ENCODE results near the gene BEND3. TPM values are rescaled to one million over a fixed set of nuclear protein-coding genes. Genes with fewer than 3 reads are reported as not detected.

Gene BEND3
- total RNA-seq, 4 donors from 2014 or later = 2.1 to 2.4 (median 2.1) TPM

- WGBS = 83% methylated on average over 5 of the region's 5 CpGs
- Histone ChIP-seq H3K27me3 (no peaks in the 10 kb centered on the region), H3K9me3 (no peaks in the 10 kb centered on the region), H3K27ac (no peak overlapping the region), H3K4me1 (peaks cover 3% of the 10 kb centered on the region), H3K4me3 (no peak overlapping the region), H3K36me3 (peaks cover 4% of the 10 kb centered on the region)
- TF ChIP-seq POLR2A (IDR thresholded peaks at IDR 0.05) = no peak
- no peak for TF ChIP-seq POLR2AphosphoS5 (IDR thresholded peaks at IDR 0.05)
- no peak for TF ChIP-seq EP300 (IDR thresholded peaks at IDR 0.05)
- TF ChIP-seq CTCF (IDR thresholded peaks at IDR 0.05) = no peak
- DNase-seq (ENCODE audit: low spot score in 2 of 2) = no peak
Measured at GRCh38 chr6:107080036-107080435, 35.3 kb downstream of the BEND3 start.

DNA sequence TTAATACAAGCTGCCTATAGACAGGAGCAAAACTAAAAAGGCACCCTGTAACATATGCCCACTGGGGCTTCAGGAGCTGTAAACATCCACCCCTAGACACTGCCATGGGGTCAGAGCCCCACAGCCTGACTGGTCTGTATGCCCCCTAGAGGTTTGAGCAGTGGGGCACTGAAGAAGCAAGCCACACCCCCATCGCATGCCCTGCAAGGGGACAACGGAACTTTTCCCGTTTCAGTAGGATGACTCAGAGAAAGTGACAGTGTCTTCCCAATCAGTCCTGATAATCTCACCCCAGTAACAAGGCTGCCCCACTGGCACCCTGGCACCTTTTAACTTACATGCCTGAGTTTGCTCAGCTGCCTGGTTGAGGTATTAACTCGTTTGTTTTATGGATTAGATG is 35.9 kb downstream of the BEND3 start:
- Histone ChIP-seq H3K4me1 (peaks cover 3% of the 10 kb centered on the region), H3K4me3 (no peak overlapping the region)

DNA sequence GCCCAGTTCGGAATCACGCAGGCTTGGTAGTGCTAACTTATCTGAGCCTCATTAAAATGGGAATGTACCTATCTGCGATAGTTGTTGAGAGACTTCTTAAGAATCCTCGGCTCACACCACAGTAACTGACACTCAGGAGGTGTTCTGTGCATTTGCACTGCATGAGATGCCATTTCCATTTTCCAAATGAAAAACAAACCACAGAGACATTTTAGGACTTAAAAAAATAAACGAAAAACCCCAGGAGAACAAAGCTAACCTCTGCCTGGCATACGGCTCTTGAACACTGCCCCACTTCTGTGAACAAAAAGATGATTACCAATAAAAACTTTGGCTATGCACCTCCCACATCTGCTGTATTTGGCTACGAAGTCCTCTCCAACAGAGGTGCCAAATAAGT is 37.6 kb downstream of the BEND3 start:
- no peak for DNase-seq (ENCODE audit: low spot score in 2 of 2)

More for the DNA sequence above, 35.9 kb downstream of the BEND3 start:
- no peaks in the 10 kb centered on the region for H3K27me3 ChIP-seq
- H3K9me3 ChIP-seq = no peaks in the 10 kb centered on the region
- H3K36me3 ChIP-seq = no peaks in the 10 kb centered on the region
- H3K27ac ChIP-seq = no peak overlapping the region
- TF ChIP-seq POLR2A (IDR thresholded peaks at IDR 0.05) = no peak
- WGBS = 39% methylated on average over 4 of the region's 4 CpGs
- no peak for DNase-seq (ENCODE audit: low spot score in 2 of 2)

DNA sequence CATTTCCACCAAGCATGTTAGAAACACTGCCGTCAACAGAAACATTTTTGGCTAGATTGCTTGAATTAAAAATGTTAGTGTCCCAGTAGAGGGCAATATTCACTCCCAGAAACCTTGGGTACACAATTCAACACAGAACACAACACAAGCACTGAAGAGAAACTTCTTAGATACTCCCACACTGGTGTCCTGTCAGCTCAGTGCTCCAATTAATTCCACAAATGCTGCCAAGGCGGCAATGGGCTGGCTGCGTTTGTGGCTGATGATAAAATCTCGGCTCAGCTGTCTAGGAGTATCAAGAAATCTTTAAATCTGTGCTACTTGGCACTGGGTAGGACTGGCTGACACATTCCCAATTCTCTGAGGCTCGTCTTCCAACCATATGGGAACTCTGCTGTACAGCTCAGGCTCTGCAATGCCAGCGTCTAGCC is 39.3 kb downstream of the BEND3 start:
- DNase-seq (ENCODE audit: low spot score in 2 of 2) = no peak
- Histone ChIP-seq H3K4me3 (no peak overlapping the region), H3K27me3 (no peaks in the 10 kb centered on the region), H3K9me3 (no peaks in the 10 kb centered on the region), H3K4me1 (peaks cover 3% of the 10 kb centered on the region), H3K36me3 (peaks cover 2% of the 10 kb centered on the region), H3K27ac (no peak overlapping the region)
- TF ChIP-seq CTCF (IDR thresholded peaks at IDR 0.05) = no peak
- no peak for TF ChIP-seq POLR2A (IDR thresholded peaks at IDR 0.05)
- no peak for TF ChIP-seq EP300 (IDR thresholded peaks at IDR 0.05)
- no peak for TF ChIP-seq POLR2AphosphoS5 (IDR thresholded peaks at IDR 0.05)
- 31% methylated on average over 6 of the region's 6 CpGs for WGBS

More for the DNA sequence above, 37.6 kb downstream of the BEND3 start:
- 58% methylated on average over 7 of the region's 7 CpGs for WGBS
- Histone ChIP-seq H3K27me3 (no peaks in the 10 kb centered on the region), H3K36me3 (no peaks in the 10 kb centered on the region), H3K9me3 (no peaks in the 10 kb centered on the region), H3K4me1 (peaks cover 3% of the 10 kb centered on the region), H3K4me3 (no peak overlapping the region), H3K27ac (no peak overlapping the region)
- no peak for TF ChIP-seq POLR2AphosphoS5 (IDR thresholded peaks at IDR 0.05)
- no peak for TF ChIP-seq CTCF (IDR thresholded peaks at IDR 0.05)
- no peak for TF ChIP-seq EP300 (IDR thresholded peaks at IDR 0.05)
- no peak for TF ChIP-seq POLR2A (IDR thresholded peaks at IDR 0.05)

GRCh38 chr6:107070686-107071085 is 44.6 kb downstream of the BEND3 start:
- peaks cover 2% of the 10 kb centered on the region for H3K4me1 ChIP-seq
- no peak for TF ChIP-seq CTCF (IDR thresholded peaks at IDR 0.05)
- TF ChIP-seq POLR2A (IDR thresholded peaks at IDR 0.05) = no peak
- no peak for TF ChIP-seq EP300 (IDR thresholded peaks at IDR 0.05)
- TF ChIP-seq POLR2AphosphoS5 (IDR thresholded peaks at IDR 0.05) = no peak
- H3K27me3 ChIP-seq = no peaks in the 10 kb centered on the region
- no peak overlapping the region for H3K27ac ChIP-seq
- no peaks in the 10 kb centered on the region for H3K9me3 ChIP-seq
- H3K4me3 ChIP-seq = no peak overlapping the region
- no peak for DNase-seq (ENCODE audit: low spot score in 2 of 2)
- whole genome bisulfite sequencing = 90% methylated on average over 4 of the region's 12 CpGs
- peaks cover 20% of the 10 kb centered on the region for H3K36me3 ChIP-seq

Measured in suprapubic skin (tissue), 4 donors.